Neutrophil (primary cell): ENCODE results near the gene PASK.
"Not testable (repeated sequence)": the region's sequence is repeated elsewhere in the genome, so short reads cannot be mapped to it uniquely, and the experiment has no call there.

Experiments used
- H3K27ac ChIP-seq: fragments of 200-600 bp; sonication (generic); 2 replicates; pipeline ENCODE4 v1.5.1; 2016; ENCODE audit warnings: mild to moderate bottlenecking, moderate library complexity
- H3K27me3 ChIP-seq: fragments of 200-600 bp; sonication (generic); 2 replicates; pipeline ENCODE4 v1.6.0; 2016; ENCODE audit warnings: mild to moderate bottlenecking
- H3K36me3 ChIP-seq: fragments of 200-600 bp; sonication (generic); 2 replicates; pipeline ENCODE4 v1.5.1; 2017
- H3K4me1 ChIP-seq, 2 experiments: fragments of 200-600 bp in 1 of 2; sonication (generic) in 1 of 2; 1 replicate in 1 of 2; 2 replicates in 1 of 2; pipeline versions ENCODE4 v1.5.1 to v1.6.1; 2013 to 2016; ENCODE audit warnings: low read depth in 1 of 2, low read length in 1 of 2, mild to moderate bottlenecking in 1 of 2, moderate library complexity in 1 of 2; ENCODE audit not compliant: control insufficient read depth in 1 of 2, insufficient read depth in 1 of 2
- H3K4me3 ChIP-seq, 2 experiments: fragments of 200-600 bp in 1 of 2; sonication (generic) in 1 of 2; 1 replicate in 1 of 2; 2 replicates in 1 of 2; pipeline ENCODE4 v1.5.1; 2013 to 2016; ENCODE audit warnings: low read depth in 1 of 2, low read length in 1 of 2, mild to moderate bottlenecking in 1 of 2, moderate library complexity in 1 of 2
- H3K9me3 ChIP-seq: fragments of 200-600 bp; sonication (generic); 2 replicates; pipeline ENCODE4 v1.5.1; 2016
- TF ChIP-seq, protein P1 (sequence below): fragments of 200-600 bp; sonication (generic); IDR thresholded peaks from 2 replicates; pipeline ENCODE4 v1.5.1; 2016; ENCODE audit warnings: antibody characterized with exemption

Gene PASK

DNA sequence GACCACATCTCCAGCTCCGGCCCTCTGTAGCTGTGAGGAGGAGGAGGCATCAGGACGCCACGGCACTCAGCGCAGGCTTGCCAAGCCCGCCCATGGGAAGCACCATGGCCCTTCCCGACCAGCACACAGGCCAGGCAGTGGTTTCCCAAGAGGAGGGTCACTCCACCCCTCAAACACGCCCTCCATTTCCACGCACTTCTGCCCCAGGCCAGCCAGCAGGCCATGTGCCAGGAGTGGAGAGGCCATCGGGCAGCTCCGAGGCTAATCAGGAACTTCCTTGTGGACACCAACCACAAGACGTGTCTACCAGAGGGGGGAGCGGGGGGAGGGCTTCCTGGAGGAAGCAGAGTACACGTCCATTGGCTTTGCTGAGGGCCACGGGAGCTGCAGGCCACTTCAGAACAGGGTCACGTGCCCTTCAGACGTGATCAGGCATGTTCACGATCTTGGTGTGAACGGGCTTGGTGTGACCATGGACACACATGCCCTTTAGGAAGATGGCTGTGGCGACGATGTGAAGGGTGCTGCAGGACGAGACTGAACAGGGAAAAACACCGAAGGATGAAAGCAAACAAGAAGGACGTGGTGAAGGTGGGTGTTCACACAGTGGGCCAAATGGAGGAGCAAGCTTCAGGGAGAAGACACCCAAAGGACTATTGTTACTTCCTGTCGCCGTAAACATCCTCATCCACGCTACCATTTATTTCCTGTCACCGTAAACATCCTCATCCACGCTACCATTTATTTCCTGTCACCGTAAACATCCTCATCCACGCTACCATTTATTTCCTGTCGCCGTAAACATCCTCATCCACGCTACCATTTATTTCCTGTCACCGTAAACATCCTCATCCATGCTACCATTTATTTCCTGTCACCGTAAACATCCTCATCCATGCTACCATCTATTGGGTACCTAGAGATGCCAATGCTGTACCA, 40.7 kb downstream of the PASK start:
- H3K27ac ChIP-seq = no peak overlapping the region
- TF ChIP-seq, protein P1, sequence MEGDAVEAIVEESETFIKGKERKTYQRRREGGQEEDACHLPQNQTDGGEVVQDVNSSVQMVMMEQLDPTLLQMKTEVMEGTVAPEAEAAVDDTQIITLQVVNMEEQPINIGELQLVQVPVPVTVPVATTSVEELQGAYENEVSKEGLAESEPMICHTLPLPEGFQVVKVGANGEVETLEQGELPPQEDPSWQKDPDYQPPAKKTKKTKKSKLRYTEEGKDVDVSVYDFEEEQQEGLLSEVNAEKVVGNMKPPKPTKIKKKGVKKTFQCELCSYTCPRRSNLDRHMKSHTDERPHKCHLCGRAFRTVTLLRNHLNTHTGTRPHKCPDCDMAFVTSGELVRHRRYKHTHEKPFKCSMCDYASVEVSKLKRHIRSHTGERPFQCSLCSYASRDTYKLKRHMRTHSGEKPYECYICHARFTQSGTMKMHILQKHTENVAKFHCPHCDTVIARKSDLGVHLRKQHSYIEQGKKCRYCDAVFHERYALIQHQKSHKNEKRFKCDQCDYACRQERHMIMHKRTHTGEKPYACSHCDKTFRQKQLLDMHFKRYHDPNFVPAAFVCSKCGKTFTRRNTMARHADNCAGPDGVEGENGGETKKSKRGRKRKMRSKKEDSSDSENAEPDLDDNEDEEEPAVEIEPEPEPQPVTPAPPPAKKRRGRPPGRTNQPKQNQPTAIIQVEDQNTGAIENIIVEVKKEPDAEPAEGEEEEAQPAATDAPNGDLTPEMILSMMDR = no peak
- no peaks in the 10 kb centered on the region for H3K36me3 ChIP-seq
- no peaks in the 10 kb centered on the region for H3K4me1 ChIP-seq
- no peak overlapping the region for H3K4me3 ChIP-seq
- H3K9me3 ChIP-seq = no peaks in the 10 kb centered on the region
- no peaks in the 10 kb centered on the region for H3K27me3 ChIP-seq

DNA sequence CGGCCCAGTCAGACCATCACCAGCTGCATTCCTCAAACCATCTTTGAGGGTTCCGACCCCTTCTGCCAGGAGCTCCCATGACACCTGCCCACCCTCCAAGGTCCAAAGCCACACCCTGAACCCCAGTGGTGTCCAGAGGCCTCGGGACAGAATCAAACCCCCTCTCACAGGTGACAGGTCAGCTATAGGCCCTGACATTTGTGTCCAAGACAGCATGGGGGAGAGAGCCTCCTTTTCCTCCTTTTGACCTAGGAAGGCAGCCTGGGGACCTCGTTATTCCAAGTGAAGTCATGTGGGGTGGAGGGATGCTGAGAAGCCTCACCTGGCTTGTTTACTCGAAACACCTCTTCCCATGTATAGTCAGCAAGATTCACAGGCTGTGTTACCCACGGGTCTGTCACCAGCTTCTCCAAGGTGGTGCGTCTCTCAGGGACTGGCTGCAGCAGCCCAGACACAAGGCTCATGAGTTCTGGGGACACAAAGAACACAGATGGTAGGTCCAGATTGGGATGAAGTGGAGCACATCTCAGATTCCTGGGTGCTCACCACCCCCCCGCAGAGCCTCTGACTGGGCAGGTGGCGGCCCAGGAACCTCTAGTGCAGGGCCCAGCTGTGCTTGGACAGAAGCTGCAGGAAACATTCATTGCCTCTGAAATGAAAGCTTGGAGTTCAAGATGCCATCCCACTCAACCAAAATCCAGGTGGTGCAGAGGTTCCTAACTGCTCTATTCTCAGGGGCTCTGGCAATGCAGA, 42.1 kb downstream of the PASK start:
- Histone ChIP-seq H3K4me3 (no peak overlapping the region), H3K9me3 (no peaks in the 10 kb centered on the region), H3K27me3 (no peaks in the 10 kb centered on the region), H3K36me3 (no peaks in the 10 kb centered on the region), H3K4me1 (peaks cover 7 to 9% of the 10 kb centered on the region in 2 experiments), H3K27ac (no peak overlapping the region)
- TF ChIP-seq, protein P1 = no peak

DNA sequence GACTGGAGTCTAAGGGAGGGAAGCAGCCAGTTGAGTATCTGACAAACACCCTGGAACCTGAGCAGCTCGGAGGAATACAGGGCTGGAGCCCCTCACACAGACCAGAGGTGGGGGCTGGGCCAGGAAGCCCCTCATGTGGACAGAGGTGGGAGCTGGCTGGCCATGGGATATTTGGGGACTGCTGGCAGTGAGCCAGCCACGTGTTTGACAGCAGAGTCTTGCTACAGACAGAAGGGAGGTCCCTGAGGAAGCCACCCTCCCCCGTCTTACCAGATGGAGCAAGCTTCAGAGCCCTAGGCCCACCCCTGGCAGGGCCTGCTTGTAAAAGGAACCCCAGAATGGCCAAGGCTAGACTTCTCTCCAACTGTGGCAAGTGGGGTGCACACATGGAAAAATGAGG, 43.6 kb downstream of the PASK start:
- Histone ChIP-seq H3K27ac (no peak overlapping the region), H3K4me1 (peaks cover 15 to 20% of the 10 kb centered on the region in 2 experiments), H3K9me3 (no peaks in the 10 kb centered on the region), H3K4me3 (no peak overlapping the region), H3K27me3 (no peaks in the 10 kb centered on the region), H3K36me3 (no peaks in the 10 kb centered on the region)
- TF ChIP-seq, protein P1 = no peak

DNA sequence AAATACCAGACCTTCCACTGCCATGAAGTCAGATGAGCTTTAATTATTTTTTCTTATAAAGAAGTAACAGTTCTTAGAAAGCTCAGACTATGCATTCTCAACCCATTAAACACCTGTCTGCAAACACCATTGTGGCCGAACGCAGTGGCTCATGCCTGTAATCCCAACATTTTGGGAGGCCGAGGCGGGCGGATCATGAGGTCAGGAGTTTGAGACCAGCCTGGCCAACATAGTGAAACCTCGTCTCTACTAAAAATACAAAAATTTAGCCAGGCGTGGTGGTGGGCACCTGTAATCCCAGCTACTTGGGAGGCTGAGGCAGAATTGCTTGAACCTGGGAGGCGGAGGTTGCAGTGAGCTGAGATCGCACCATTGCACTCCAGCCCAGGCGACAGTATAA, 44.7 kb downstream of the PASK start:
- peaks cover 15 to 21% of the 10 kb centered on the region in 2 experiments for H3K4me1 ChIP-seq

DNA sequence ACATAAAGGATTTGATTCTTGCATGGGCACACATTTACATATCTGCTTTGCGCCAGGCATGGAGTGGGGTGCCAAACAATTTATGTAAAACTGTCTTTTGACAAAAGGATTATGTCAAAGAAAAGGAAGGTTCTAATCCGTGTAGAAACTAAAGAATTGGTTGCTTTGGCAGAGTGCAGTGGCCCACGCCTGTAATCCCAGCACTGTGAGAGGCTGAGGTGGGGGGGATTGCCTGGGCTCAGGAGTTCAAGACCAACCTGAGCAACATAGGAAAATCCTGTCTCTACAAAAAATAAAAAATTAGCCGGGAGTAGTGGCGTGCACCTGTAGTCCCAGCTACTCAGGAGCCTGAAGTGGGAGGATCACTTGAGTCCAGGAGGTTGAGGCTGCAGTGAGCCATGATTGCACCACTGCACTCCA, 46.1 kb downstream of the PASK start:
- H3K4me3 ChIP-seq = no peak overlapping the region
- H3K4me1 ChIP-seq = peaks cover 15 to 21% of the 10 kb centered on the region in 2 experiments
- no peaks in the 10 kb centered on the region for H3K9me3 ChIP-seq
- H3K36me3 ChIP-seq = peaks cover 17% of the 10 kb centered on the region
- H3K27ac ChIP-seq = no peak overlapping the region
- H3K27me3 ChIP-seq = no peaks in the 10 kb centered on the region
- TF ChIP-seq, protein P1 = no peak

More for the DNA sequence above, 44.7 kb downstream of the PASK start:
- not testable (repeated sequence) for H3K27ac ChIP-seq, H3K36me3 ChIP-seq, H3K27me3 ChIP-seq, H3K4me3 ChIP-seq, H3K9me3 ChIP-seq
